HG03280 (cell line): ENCODE measurements around the gene CEP170.
"Not testable (repeated sequence)": the region's sequence is repeated elsewhere in the genome, so short reads cannot be mapped to it uniquely, and the experiment has no call there.

Source experiments
- ATAC-seq: cut with Tn5 transposase; IDR thresholded peaks from one replicate; pipeline ENCODE4 v1.9.1; 2021; ENCODE audit warnings: mild to moderate bottlenecking, moderate library complexity; ENCODE audit not compliant: unreplicated experiment

Gene CEP170

GRCh38 chr1:243183661-243184060 is 71.4 kb downstream of the CEP170 start:
- not testable (repeated sequence) for ATAC-seq

GRCh38 chr1:243183176-243183575 is 71.9 kb downstream of the CEP170 start:
- ATAC-seq, result not testable (repeated sequence)

DNA sequence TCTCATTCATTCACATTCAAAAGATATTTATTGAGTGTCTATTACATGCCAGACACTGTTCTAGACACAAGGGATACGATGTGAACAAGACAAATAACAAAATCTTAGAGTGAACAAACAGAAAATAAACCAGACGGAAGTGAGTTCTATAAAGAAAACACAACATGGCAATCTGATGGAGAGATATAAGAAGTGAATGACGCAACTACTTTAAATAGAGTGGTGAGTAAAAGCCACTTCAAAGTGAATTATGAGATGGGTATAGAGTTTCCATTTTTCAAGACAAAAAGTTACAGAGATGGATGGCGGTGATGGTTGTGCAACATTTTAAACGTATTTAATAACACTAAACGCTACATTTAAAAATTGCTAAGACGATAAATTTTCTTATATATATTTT is 75.4 kb downstream of the CEP170 start:
- ATAC-seq, result no peak

DNA sequence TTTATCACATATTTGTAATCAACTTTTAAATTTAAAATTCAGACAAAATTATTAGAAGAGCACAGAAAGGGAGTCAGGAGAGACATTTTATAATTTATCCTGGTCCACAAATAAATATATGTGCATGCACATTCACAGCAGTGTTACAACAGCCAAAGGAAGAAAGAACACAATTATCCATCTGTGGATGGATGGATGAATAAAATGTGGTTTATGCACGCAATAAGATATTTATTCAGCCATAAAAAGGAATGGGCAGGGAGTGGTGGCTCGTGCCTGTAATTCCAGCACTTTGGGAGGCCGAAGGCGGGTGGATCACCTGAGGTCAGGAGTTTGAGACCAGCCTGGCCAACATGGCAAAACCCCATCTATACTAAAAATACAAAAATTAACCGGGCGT is 77.3 kb downstream of the CEP170 start:
- not testable (repeated sequence) for ATAC-seq

GRCh38 chr1:243173758-243174369 is 81.2 kb downstream of the CEP170 start:
- ATAC-seq, result not testable (repeated sequence)

DNA sequence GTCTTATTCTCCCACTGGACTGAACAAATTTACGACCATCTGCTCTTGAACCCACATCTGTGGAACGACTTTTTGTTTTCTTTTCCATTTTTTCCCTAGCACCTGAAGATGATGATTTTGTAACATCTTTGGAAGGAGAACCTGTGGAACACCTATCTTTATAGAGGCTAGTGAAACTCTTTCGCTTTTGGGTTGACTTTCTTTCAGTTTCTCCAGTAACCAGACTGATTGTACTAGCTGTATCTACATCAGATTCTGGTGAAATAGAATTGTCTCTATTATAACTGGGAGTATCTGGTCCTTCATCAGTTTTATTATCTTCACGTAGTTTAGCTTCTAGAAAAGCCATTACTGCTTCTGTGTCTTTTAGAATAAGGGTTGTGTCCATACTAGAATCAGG is 90.2 kb downstream of the CEP170 start:
- ATAC-seq, result not testable (repeated sequence)

DNA sequence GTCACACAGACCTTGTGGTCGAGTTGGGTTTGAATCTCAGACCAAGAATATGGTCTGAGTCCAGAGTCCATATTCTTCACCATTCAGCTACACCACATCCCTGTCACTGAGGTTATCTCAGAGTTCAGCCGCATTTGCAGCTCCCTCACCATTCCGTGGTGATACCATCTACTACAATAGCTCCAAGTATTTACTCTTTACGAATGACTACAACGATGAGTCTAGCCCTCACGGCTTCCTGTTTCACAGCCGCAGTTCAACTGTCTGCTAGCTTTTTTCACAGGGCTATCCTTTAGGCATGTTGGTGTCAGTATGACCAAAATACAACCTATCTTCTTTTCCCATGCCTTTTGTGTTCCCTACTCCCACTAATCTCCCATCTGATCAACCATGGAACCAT is 104.2 kb downstream of the CEP170 start:
- not testable (repeated sequence) for ATAC-seq

- ATAC-seq, result not testable (repeated sequence)
These were observed 106.0 kb downstream of the CEP170 start for GRCh38 chr1:243149120-243149519.

GRCh38 chr1:243147351-243147750 is 107.7 kb downstream of the CEP170 start:
- ATAC-seq, result not testable (repeated sequence)

- ATAC-seq, result not testable (repeated sequence)
These were observed 114.6 kb downstream of the CEP170 start for GRCh38 chr1:243140498-243140897.

DNA sequence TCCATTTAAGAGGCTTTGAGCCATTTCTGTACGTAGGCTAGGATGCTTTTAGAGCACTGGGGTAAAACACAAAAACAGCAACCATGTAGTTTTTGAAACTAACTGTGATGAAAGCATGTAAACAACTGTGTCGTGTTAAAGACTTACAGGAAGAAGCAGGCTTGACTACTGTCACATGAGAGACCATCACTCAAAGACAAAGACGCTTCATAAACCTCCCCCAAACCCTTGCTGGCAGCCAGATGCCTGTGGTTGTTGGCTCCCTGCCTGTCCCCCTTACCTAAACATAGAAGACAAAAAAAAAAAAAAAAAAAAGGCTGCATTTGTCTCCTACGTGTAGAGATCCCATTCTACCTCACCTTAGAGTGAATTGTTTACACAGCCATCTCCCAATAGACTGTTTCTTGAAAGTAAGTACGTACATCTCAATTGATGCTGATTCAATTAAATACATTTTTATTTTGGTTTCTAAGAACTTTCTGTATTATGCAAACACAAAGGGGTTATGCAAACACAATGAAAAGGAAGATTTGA is 132.1 kb downstream of the CEP170 start:
- ATAC-seq, result not testable (repeated sequence)

- ATAC-seq, result not testable (repeated sequence)
These were observed 133.1 kb downstream of the CEP170 start for GRCh38 chr1:243121939-243122338.

GRCh38 chr1:243118601-243119322 is 136.3 kb downstream of the CEP170 start:
- not testable (repeated sequence) for ATAC-seq

DNA sequence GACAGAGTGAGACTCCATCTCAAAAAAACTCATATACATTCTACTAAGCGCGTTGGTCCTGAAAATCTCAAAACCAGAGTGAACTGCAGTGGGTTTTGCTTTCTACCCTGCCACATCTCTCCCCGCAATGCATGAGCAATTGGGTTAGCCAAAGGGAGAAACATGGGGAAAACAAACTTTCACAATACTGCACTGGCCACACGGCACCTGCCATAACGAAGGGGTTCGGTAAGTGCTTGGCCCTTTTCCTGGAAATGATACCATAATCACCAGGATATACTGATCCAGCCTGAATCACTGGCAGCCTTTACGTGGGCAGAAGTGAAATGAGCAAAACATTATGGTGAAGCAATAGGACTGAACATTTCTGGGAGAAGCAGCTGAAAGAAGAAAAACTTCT is 138.9 kb downstream of the CEP170 start:
- ATAC-seq, result not testable (repeated sequence)

DNA sequence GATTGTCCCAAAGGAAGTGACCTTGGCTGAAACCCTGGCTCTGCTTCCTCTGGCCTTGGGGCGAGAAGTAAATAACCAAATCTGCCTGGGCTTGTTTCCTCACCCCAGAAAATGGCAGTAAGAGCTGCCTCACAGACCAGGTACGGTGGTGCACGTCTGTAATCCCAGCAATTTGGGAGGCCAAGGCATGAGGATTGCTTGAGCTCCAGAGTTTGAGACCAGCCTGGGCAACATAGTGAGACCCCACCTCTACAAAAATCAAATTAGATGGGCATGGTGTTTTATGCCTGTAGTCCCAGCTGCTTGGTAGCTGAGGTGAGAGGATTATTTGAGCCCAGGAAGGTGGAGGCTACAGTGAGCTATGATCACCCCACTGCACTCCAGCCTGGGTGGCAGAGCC is 140.3 kb downstream of the CEP170 start:
- peak; percentile 3 for ATAC-seq

- ATAC-seq, result peak; percentile 76
These were observed 140.9 kb downstream of the CEP170 start for GRCh38 chr1:243114059-243114713.

- not testable (repeated sequence) for ATAC-seq
These were observed 147.9 kb downstream of the CEP170 start for GRCh38 chr1:243107171-243107570.

DNA sequence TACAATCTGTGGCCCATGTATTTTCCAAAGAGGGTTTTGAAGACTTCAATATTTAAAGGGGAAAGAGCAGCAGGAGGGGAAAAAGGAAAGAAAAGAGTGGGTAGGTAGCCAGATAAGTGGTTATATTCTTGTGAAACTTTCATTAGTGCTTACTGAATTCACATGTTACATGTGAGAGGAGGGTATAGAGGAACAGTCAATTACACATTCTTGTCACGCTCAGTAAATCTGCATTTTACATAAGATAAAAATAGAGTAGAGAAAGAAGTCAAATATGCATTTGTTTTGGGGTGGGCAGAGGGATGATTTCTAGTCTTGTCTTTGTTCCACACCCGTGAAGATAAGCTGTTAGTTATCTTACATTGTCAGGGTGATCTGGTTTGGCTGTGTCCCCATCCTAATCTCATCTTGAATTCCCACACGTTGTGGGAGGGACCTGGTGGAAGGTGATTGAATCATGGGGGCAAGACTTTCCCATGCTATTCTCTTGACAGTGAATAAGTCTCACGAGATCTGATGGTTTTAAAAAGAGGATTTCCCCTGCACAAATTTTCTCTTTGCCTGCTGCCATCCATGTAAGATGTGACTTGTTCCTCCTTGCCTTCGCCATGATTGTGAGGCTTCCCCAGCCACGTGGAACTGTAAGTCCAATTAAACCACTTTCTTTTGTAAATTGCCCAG is 149.3 kb downstream of the CEP170 start:
- not testable (repeated sequence) for ATAC-seq

DNA sequence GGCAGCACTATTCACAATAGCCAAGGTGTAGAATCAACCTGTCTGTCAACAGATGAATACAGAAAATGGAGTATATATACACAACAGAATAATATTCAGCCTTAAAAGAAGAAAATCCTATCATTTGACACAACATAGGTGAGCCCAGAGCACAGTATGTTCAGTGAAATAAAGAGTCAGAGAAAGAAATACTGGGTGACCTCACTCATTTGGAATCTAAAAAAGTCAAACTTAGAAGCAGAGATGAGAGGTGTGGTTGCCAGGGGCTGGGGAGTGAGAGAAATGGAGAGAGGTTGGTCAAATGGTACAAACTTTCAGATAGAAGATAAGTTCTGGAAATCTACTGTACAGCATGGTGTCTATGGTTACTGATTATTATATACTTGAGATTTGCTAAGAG is 150.0 kb downstream of the CEP170 start:
- ATAC-seq, result not testable (repeated sequence)

DNA sequence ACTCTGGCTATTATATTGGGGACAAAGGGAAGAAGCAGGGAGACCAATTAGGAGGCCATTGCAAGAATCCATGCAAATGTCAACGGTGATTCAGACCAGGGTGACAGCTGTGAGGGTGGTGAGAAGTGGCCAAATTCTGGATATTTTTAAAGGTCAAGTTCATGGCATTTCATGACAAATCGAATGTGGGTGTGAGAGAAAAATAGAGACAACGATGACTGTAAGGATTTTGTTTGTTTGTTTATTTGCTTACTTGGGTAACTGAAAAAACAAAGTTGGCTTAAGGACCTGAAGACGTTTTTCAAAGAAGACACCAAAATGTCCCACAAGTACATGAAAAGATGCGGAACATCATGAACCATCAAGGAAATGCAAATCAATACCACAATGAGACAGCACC is 150.6 kb downstream of the CEP170 start:
- ATAC-seq, result not testable (repeated sequence)

GRCh38 chr1:243101551-243102050 is 153.5 kb downstream of the CEP170 start:
- peak; percentile 95 for ATAC-seq
